Fibroblast of skin of abdomen (primary cell): ENCODE measurements around the gene CAMSAP1.
"Not testable (repeated sequence)": the region's sequence is repeated elsewhere in the genome, so short reads cannot be mapped to it uniquely, and the experiment has no call there.

Experiments used
- DNase-seq: peaks from one replicate; pipeline ENCODE4 v3.0.0-alpha.2; 2013

Gene CAMSAP1

GRCh38 chr9:135898634-135899407 lies 8.5 kb downstream of the CAMSAP1 start:
- DNase-seq: peak; percentile 79

- DNase-seq: no peak
Measured at GRCh38 chr9:135896626-135897025, 10.7 kb downstream of the CAMSAP1 start.

DNA sequence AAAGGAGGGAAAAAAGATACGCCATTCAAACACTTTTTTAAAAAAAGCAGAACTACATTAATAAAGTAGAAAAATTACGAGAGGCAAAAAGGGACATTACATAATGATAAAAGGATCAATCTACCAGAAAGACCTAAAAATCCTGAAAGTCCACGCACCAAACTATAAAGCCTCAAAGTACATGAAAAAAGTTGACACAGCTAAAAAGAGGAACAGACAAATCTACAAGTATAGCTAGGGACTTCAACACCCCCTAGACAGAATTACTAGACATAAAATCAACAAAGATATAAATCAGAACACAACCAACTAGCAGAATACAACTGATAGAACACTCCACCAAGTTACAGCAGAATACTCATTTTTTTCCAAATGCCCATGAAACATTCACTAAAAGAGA lies 11.1 kb downstream of the CAMSAP1 start:
- DNase-seq: no peak

DNA sequence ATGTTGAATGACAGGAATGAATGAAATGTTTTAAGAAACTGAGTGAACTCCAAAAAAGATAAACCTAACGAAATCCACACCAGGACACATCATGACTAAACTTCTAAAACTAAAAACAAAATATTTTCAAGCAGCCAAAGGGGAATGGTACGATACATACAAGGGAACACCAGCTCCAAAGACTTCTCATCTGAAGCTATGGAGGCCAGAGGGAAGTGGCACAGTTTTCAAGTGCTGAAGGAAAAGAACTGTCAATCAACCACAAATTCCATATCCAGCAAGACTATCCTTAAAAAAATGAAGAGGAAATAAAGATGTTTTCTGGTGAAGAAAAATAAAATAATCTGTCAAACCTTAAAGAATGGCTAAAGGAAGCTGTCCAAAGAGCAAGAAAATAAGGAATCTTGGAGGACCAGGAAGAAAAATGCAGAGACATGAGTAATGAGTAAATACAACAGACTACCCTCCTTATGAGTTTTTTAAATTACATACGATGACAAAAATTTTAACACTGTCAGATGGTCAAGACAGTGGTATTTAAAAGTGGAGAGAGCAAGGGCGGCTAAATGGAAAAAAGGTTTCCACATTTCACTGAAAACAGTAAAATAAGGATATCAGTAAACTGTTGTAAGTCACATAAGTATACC lies 12.0 kb downstream of the CAMSAP1 start:
- no peak for DNase-seq

DNA sequence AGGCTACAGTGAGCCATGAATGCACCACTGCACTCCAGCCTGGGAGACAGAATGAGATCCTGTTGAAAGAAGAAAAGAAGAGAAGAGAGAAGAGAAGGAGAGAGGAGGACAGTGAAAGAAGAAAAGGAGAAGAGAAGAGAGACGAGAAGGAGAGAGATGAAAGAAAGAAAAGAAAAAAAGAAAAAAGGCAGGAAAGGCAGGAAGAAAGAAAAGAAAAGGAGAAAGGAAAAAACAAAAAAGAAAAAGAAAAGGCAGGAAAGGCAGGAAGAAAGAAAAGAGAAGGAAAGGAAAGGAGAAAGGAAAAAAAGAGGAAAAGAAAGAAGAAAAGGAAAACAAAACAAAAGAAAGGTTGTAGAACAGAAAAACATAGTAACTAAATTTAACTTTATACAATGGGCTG lies 14.2 kb downstream of the CAMSAP1 start:
- DNase-seq: no peak

GRCh38 chr9:135892327-135892726 lies 15.0 kb downstream of the CAMSAP1 start:
- DNase-seq: not testable (repeated sequence)

GRCh38 chr9:135891027-135891631 lies 16.2 kb downstream of the CAMSAP1 start:
- DNase-seq: no peak

DNA sequence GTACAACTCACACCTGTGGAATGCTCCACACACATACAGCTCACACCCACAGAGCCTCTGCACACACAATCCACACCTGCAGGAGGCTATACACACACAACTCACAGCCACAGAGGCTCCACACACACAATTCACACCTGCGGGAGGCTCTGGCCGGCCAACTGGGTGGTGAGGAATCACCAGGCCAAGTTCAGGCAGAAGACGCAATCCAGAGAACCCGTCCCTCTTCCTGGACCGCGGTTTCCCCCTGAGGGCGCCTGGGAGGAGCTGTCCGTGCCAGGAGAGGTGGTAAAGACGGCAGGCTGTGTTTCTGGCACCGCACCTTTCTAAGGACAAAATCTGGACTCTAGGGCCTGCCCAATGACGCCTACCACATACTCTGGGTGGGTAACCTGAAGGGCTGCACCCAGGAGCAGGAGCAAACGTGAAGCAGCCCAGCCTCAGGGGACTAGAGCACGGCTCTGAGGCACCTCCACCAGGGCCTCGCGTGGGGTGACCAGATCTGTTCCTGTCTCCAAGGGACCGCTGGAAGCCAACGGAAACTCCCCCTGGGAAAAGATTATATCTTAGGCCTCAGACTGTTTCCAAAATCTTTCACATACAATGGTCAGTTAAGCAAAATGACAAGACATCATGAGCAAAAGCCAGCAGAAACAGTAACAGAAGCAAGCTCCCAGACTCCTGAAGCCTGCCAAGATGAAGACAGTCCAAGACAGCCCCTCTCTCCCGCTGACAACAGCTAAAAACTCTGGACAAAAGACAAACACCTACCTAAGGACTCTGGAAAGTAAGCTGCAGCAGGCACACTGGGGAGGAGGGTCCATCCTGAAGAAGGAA lies 16.9 kb downstream of the CAMSAP1 start:
- DNase-seq: no peak

- DNase-seq: no peak
Measured at GRCh38 chr9:135889564-135890189, 17.7 kb downstream of the CAMSAP1 start.

DNA sequence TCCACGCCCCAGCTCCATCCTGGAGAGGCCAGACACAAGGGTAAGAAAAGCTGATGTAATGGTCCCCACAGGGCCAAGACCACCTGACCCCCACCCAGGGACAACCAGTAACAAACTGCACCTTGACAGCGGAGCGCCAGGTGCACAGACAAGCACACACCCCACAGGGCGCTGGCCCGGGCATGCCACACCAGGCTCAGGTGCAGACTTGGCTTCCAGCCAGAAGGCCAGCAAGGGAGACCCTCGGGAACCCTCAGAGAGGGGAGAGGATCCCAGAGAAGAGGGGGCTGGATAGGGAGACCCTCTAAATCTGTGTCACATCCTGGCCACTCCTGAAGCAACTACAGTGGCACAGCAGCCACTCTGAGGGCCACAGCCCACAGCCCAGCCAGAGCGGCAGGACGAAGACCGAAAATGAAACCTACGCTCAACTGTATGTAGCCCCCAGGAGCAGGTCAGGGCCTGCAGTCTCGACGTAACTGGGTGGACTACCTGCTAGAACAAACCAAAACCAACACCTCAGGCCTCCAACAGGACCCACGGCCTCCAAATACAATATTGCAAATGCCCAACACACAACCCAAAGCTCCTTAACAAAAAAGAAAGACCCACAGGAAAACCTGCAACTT lies 18.5 kb downstream of the CAMSAP1 start:
- DNase-seq: no peak

- DNase-seq: no peak
Measured at GRCh38 chr9:135888126-135888765, 19.1 kb downstream of the CAMSAP1 start.

DNA sequence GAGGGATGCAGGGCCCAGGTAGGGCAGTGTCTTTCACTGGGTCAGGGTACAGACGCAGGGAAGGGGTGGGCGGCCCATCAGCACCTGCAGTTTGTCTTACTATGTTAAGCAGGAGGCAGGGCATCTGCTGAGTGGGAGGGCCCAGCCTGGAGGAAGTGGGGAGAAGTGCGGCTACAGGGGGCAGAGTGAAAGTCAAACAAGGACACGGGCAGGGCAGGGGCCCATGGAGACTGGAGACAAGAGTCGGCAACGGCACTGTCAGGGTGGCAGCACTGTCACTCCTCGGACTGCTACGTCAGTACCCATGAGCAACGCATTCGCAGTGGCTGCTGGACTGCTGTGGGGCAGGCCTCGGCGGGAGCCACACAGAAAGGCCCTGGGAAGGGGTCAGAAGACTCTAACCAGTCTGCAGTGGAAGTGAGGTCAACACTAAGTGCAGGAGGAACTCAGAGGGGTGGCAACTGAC lies 19.7 kb downstream of the CAMSAP1 start:
- DNase-seq: no peak

GRCh38 chr9:135887021-135887507 lies 20.3 kb downstream of the CAMSAP1 start:
- no peak for DNase-seq

- DNase-seq: peak; percentile 62
Measured at GRCh38 chr9:135886147-135886981, 21.0 kb downstream of the CAMSAP1 start.

DNA sequence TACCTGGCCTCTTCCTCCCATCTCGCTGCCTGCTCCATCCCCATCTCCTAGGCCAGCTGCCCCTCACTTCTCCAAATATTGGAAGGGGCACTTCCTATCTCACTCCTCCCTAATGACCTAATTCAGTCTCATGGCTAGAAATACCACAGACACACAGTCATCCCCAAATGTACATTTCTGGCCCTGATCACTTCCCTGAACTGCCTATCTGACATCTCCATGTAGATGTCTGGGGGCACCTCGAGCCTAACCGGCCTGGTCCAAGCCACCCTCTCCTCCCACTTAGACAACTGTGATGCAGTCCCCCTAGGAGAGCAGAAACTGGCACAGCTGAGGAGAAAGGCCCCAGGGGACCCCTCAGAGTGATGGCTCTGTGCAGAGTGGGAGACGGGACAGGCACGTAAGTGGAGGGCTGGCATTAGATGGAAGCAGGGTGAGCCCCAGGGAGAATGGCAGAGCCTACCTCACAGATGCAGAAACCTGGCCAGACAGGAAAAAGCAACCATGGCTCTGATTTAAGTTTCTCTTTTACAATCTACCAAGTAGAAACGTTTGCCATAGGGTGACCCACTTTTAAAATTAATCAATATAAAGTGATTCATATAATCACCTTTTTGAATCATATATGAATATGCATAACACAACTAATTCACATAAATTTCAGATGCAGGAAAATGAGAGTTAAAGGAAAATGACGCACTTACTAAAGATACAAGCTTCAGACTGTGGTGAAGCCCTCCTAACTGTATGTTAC lies 22.1 kb downstream of the CAMSAP1 start:
- peak; percentile 46 for DNase-seq

DNA sequence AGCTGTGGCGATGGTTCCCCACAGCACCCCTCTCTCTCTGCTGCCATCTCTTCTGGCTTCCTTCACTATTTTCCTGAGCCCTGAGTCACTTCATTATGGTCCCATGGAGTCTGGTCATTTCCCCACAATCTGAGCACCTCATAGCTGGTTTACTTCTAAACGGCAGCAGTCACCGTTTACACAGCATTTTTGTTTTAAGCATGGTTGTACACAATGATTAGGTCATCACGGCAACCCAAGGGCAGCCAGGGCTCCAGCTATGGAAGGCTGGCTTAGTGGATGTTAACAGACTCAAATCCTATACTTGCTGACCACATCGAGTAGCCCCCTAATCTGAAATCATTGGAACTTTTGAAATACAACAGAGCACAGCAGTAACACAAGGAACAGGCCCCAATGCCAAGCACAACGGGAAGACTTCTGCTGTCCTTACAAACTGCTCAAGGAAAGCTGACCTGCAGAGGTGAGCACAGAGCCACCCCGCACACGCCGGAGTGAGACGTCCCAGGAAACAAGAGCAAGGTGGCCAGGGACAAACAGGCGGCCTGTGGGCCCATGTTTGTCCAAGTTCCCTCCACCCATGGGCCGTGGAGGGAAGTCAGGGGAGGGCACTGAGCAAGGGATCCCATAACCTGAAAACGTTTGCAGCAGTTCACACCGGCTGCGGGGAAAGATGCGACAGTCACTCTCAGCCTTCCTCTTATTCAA lies 22.9 kb downstream of the CAMSAP1 start:
- DNase-seq: peak; percentile 21

DNA sequence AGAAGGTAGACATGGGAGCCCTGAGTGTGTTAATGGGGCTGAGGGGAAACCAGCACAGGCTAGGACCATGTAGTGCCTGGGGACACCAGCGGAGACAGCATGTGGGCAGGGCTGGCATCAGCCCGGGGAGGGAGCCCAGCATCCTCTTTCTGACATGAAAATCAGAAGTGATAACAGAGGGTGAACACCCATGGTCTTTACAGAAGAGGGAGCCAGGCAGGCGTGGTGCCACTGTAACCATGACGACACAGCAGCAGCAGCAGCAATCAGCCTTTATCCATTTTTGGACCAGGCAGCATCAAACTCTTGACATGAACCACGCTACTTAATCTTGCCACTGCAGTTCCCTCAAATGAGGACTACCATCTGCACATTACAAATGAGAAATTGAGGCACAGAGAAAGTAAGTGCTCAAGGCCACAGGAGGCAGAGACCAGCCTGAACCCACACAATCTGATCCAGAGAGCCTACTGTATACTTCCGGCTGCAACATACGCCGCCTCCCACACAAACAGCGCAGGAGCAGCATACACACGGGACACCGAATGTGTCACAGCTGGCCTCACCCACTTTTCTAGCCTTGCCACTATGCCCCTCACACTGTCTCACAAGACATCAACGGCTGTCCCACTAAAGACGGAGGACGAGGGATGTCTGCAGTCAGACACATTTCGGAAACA lies 23.8 kb downstream of the CAMSAP1 start:
- DNase-seq: no peak

- DNase-seq: no peak
Measured at GRCh38 chr9:135882011-135882410, 25.3 kb downstream of the CAMSAP1 start.
